ENCODE measurements around the gene HSBP1L1. TPM values are rescaled to one million over a fixed set of nuclear protein-coding genes. Genes with fewer than 3 reads are reported as not detected.
A peak's percentile ranks its signal among the peaks of the same experiment; 100 is the strongest.

Gene HSBP1L1
- total RNA-seq = 35.5 and 44.7 TPM in 2 replicates

DNA sequence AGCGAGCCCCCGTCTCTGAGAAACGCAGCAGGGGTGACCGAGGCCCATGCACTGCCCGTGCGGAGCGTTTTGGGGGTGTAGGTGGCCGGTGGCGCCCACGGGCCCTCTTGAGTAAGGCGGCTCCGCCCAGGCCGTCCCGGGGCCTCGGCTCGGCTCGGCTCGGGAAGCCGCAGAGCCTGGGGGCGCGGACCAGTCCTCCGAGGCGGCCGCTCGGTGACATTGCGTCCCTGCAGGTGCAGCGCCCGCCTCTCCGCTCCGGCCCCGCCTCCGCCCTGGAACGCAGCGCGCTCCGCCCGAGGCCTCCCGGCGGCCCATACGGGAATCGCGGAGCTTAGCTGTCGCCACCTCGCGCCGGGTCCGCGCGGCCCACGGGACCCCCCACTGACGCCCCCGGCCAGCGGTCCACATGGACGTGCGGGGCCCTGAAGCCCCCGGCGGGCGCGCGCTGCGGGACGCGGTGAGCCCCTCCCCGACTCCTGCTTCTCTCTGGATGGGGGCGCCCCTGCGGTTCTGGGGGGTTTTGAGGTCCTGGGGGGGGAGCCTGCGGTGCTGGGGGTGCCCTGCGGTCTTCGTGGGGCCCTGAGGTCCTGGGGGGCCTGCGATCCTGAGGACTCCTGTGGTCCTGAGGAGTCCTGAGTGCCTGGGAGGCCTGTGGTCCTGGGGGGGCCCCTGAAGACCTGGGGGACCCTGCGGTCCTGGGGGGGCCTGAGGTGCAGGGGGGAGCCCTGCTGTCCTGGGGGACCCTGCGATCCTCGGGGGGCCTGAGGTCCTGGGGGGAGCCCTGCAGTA, at the start of gene HSBP1L1:
HSBP1L1 (plus strand) TSS at position 314 of the 789 bp plus-strand sequence; CDS start at position 407, 93 bp downstream.
- peak within 1 kb of the TSS; percentile 88 for H3K4me3 ChIP-seq (ENCODE audit: low read depth, low read length)
- TF ChIP-seq, protein P1, sequence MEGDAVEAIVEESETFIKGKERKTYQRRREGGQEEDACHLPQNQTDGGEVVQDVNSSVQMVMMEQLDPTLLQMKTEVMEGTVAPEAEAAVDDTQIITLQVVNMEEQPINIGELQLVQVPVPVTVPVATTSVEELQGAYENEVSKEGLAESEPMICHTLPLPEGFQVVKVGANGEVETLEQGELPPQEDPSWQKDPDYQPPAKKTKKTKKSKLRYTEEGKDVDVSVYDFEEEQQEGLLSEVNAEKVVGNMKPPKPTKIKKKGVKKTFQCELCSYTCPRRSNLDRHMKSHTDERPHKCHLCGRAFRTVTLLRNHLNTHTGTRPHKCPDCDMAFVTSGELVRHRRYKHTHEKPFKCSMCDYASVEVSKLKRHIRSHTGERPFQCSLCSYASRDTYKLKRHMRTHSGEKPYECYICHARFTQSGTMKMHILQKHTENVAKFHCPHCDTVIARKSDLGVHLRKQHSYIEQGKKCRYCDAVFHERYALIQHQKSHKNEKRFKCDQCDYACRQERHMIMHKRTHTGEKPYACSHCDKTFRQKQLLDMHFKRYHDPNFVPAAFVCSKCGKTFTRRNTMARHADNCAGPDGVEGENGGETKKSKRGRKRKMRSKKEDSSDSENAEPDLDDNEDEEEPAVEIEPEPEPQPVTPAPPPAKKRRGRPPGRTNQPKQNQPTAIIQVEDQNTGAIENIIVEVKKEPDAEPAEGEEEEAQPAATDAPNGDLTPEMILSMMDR (conservative IDR thresholded peaks at IDR 0.05; ENCODE audit: low read depth, low read length) = peak; percentile 30
- DNase-seq (ENCODE audit: low read depth) = no peak

DNA sequence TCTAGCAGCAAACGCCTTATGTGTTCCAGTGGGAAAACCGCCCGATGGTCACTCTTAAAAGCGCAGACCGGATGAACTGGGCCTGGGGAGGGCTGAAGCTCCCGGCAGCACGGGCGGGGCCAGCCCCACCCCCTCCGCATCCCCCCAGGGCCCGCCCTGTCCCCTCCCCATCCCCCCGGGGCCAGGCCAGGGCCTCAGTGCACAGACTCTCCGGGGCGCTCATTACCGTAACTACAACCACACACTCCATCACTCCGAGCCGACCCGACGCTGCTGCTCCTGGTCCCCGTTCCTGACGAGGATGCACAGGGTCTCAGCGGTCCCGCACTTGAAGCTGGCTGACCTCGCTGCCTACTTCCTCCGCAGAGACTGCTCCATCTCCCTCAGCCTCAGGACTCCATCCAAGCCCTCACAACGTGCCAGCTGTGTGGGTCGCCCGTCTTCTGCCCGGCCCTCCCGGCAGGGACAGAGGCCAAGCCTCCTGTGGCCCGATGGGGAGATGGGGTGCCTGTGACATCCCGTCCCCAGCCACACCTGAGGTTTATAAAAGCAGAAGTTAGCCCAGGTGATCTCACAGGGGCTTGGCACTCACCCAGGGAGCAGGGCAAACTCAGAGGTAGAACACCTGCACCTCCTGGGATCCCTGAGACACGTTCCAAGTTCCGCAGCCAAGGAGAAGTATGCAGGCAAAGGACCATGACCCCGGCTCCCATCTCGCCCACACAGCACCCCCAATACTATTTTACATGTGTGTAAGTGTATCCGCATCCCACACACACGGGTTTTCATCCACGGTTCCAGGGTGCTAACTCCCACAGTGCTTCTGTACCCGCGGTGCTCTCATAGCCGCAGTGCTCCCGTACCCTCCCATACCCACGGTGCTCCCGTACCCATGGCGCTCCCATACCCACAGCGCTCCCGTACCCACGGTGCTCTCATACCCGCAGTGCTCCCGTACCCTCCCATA, 49.0 kb upstream of the HSBP1L1 start:
- no peak overlapping the region for H3K4me3 ChIP-seq (ENCODE audit: low read depth, low read length)
- TF ChIP-seq, protein P1 (conservative IDR thresholded peaks at IDR 0.05; ENCODE audit: low read depth, low read length) = no peak
- no peak for DNase-seq (ENCODE audit: low read depth)

DNA sequence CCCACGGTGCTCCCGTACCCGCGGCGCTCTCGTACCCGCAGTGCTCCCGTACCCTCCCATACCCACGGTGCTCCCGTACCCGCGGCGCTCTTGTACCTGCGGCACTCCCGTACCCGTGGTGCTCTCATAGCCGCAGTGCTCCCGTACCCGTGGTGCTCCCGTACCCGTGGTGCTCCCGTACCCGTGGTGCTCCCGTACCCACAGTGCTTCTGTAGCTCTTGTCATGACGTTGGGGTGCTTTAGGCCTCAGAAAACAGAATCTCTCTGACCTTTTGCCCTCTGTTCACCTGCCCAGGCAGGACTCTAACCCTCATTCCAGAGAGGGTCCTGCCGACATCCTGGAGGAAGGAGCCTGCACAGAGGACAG, 48.3 kb upstream of the HSBP1L1 start:
- H3K4me3 ChIP-seq (ENCODE audit: low read depth, low read length) = no peak overlapping the region
- no peak for DNase-seq (ENCODE audit: low read depth)
- TF ChIP-seq, protein P1 (conservative IDR thresholded peaks at IDR 0.05; ENCODE audit: low read depth, low read length) = no peak

DNA sequence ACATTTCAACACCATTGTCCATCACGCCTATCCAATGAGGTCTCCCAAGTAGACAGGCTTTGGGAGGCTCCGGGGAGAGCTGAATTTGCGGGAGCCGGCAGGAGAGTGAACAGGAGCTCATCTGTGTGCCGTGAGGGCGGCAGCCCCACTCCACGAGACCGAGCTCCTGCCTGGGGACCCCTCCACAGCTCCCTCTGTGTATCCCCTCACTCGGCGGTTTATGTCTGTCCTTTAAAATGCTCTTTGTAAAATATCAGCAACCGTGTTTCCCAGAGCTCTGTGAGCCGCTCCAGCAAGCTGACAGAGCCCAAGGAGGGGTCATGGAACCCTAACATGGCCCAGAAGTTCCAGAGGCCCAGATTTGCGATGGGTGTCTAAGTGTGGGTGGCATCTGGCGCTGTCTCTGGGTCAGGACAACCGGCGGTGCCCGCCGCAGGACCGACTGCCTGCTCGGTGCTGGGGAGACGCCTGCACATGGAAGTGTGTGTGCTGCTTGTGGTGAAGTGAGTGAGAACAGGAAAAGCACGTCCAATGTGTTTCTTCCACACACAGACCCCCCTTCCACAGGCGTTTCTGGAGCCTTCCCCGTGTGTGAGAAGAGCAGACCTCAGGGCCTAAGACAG, 47.8 kb upstream of the HSBP1L1 start:
- no peak for DNase-seq (ENCODE audit: low read depth)
- TF ChIP-seq, protein P1 (conservative IDR thresholded peaks at IDR 0.05; ENCODE audit: low read depth, low read length) = no peak
- H3K4me3 ChIP-seq (ENCODE audit: low read depth, low read length) = no peak overlapping the region

DNA sequence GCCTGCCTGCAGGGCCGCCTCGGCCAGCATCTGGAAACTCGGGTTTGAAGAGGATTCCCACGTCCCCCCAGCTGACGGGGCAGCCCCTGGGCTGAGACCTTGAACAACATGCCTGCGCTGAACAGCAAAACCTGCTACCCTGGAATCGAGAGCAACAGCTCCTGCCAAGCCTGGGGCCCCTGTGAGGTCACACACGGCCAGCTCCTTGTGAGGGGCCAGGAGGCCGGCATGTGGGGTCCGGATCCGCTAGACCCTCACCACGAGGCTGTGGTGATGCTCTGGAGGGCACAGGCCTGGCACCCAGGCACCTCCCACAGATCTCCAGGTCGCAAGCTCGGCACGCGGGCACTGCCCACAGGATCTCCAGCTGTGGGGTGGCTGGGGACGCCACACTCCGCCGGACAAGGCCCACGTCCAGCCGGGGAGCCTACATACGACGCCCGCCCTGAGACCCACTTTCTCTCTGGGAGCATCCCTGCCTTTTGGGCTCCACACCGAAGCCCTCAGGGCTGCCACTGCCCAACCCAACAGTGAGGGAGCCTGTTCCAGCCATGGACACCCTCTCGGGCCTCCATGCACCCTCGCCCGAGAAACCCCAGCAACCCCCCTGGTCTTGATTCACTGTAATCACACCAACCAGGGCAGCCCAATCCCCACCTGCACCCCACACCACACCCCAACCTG, 47.1 kb upstream of the HSBP1L1 start:
- DNase-seq (ENCODE audit: low read depth) = no peak
- no peak overlapping the region for H3K4me3 ChIP-seq (ENCODE audit: low read depth, low read length)
- TF ChIP-seq, protein P1 (conservative IDR thresholded peaks at IDR 0.05; ENCODE audit: low read depth, low read length) = no peak

DNA sequence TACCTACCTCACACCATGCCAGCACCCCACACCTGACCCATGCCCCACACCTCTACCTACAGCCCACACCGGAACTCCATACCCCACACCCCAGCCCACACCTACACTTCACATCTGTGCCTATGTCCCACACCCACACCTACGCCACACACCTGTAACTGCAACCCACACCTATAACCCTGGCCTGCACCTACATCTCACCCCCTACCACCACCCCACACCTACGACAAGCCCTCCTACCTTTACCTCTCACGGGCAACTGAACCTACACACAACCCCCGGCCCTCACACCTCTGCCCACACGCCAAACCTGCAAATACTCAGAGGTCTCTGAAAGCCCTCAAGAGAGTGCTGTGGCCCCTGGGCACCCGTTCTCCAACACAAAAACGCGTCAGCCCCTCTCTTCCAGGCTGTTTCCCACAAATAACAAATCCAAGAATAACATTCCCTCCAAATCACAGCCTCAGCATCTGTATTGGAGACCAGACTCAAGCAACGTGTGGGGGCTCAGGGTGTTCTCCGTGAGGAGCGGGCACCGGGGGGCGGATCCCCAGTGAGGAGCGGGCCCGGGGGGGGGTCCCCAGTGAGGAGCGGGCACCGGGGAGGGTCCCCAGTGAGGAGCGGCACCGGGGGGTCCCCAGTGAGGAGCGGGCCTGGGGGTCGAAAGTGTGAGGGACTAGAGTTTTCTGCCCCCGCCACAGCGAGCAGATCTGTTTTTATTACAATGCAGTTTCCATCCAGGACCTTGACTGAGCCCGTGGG, 46.4 kb upstream of the HSBP1L1 start:
- DNase-seq (ENCODE audit: low read depth) = no peak
- H3K4me3 ChIP-seq (ENCODE audit: low read depth, low read length) = no peak overlapping the region
- TF ChIP-seq, protein P1 (conservative IDR thresholded peaks at IDR 0.05; ENCODE audit: low read depth, low read length) = no peak
